ENCODE data around the gene MTX1. TPM values are rescaled to one million over a fixed set of nuclear protein-coding genes. Genes with fewer than 3 reads are reported as not detected.

Gene MTX1
- total and polyA plus RNA-seq, 9 of the 15 experiments (the other 6 are each of a cell fraction or from before 2014, with no cell fraction given): 29.1 to 98.4 (median 66.9) TPM

GRCh38 chr1:155250633-155251449, 42.3 kb downstream of the MTX1 start (continued):
- no peak for TF ChIP-seq ZNF407 (IDR thresholded peaks at IDR 0.05; ENCODE audit: low read depth)
- TF ChIP-seq ZFPM2 (CRISPR knock-in tag; IDR thresholded peaks at IDR 0.05): no peak
- TF ChIP-seq, protein P1, sequence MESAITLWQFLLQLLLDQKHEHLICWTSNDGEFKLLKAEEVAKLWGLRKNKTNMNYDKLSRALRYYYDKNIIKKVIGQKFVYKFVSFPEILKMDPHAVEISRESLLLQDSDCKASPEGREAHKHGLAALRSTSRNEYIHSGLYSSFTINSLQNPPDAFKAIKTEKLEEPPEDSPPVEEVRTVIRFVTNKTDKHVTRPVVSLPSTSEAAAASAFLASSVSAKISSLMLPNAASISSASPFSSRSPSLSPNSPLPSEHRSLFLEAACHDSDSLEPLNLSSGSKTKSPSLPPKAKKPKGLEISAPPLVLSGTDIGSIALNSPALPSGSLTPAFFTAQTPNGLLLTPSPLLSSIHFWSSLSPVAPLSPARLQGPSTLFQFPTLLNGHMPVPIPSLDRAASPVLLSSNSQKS (CRISPR knock-in tag; IDR thresholded peaks at IDR 0.05): no peak
- peak in 1 of 2 experiments; percentile 73; a peak in 1 of 4 replicates for TF ChIP-seq MLLT1 (IDR thresholded peaks at IDR 0.05)
- TF ChIP-seq MNT (conservative IDR thresholded peaks at IDR 0.05): peak in 1 of 2 experiments; percentile 55; a peak in 1 of 4 replicates
- TF ChIP-seq NEUROD1 (IDR thresholded peaks at IDR 0.05; ENCODE audit: borderline replicate concordance, low read depth, low read length, partially characterized antibody): peak; percentile 49
- TF ChIP-seq NUFIP1 (IDR thresholded peaks at IDR 0.05; ENCODE audit: partially characterized antibody): no peak
- TF ChIP-seq TARDBP (IDR thresholded peaks at IDR 0.05): 0 out of 2 replicates have a peak, but pooled peaks have one; percentile 14
- peak; percentile 60 for TF ChIP-seq POLR2G (IDR thresholded peaks at IDR 0.05; ENCODE audit: low read depth, low read length)
- TF ChIP-seq BHLHE40 (IDR thresholded peaks at IDR 0.05; ENCODE audit: low read length): peak; percentile 44
- TF ChIP-seq TBP (optimal IDR thresholded peaks at IDR 0.05; ENCODE audit: low read depth, low read length): peak; percentile 52
- TF ChIP-seq, protein P2, sequence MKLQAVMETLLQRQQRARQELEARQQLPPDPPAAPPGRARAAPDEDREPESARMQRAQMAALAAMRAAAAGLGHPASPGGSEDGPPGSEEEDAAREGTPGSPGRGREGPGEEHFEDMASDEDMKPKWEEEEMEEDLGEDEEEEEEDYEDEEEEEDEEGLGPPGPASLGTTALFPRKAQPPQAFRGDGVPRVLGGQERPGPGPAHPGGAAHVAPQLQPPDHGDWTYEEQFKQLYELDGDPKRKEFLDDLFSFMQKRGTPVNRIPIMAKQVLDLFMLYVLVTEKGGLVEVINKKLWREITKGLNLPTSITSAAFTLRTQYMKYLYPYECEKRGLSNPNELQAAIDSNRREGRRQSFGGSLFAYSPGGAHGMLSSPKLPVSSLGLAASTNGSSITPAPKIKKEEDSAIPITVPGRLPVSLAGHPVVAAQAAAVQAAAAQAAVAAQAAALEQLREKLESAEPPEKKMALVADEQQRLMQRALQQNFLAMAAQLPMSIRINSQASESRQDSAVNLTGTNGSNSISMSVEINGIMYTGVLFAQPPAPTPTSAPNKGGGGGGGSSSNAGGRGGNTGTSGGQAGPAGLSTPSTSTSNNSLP (IDR thresholded peaks at IDR 0.05; ENCODE audit: borderline replicate concordance, low read depth, low read length): no peak

Measured in K562 (cell line).